ENCODE results near the gene RAB11FIP3.
A peak's percentile ranks its signal among the peaks of the same experiment; 100 is the strongest.

RAB11FIP3 gene

DNA sequence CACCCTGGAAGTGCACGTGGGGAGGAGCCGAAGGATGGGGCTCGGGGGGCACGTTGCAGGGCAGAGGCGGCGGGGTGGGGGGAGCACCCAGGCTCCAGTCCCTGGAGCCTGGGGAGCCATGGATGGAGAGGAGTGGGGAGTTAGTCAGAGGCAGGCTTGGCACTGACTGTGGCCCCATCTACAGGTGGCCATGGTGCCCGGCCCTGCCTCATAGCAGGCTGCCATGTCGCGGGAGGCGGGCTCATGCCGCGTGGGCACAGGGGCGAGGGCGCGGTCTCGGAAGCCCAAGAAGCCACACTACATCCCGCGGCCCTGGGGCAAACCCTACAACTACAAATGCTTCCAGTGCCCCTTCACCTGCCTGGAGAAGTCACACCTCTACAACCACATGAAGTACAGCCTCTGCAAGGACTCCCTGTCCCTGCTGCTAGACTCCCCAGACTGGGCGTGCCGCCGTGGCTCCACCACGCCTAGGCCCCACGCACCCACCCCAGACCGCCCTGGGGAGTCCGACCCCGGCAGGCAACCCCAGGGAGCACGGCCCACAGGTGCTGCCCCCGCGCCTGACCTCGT, 137.7 kb downstream of the RAB11FIP3 start:
- Mint-ChIP-seq H3K9me3 (no peaks in the 10 kb centered on the region), H3K27me3 (ENCODE audit: low read depth) (peaks cover 15% of the 10 kb centered on the region), H3K4me3 (no peak overlapping the region), H3K27ac (no peak overlapping the region), H3K4me1 (ENCODE audit: low read depth) (peaks cover 2% of the 10 kb centered on the region), H3K36me3 (ENCODE audit: low read depth) (no peaks in the 10 kb centered on the region)

DNA sequence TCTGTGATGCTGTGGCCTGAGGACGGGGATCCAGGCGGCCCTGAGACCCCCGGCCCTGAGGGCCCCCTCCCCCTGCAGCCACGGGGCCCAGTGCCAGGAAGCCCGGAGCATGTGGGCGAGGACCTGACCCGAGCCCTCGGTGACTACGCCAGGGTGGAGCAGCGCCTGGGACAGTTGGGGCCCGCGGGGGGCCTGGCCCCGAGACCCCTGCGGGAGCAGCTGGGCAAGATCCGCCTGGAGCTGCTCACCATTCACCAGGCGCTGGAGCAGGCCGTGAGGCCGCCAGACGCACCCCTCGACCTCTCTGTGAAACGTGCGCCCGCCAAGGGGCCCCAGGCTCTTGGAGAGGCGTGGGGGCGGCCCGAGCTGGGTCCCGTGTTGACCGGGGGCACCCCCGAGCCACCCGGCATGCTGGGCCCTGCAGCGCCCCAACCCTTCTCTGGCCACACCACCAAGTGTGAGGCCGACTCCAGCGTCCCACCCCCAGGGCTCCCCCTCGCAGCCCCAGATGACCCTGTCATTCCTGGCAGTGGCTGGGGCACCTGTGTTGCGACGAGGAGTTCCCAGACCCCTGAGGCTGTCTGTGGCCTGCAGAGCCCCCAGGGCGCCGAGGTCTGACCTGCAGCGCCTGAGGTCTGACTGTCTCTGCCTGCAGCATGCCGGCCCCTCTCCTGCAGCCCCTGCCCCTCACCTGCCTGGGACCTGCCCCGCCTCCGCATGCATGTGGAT, 139.4 kb downstream of the RAB11FIP3 start:
- no peak overlapping the region for H3K27ac Mint-ChIP-seq
- no peaks in the 10 kb centered on the region for H3K36me3 Mint-ChIP-seq (ENCODE audit: low read depth)
- H3K27me3 Mint-ChIP-seq (ENCODE audit: low read depth) = peaks cover 11% of the 10 kb centered on the region
- no peak overlapping the region for H3K4me3 Mint-ChIP-seq
- no peaks in the 10 kb centered on the region for H3K9me3 Mint-ChIP-seq
- H3K4me1 Mint-ChIP-seq (ENCODE audit: low read depth) = peaks cover 6% of the 10 kb centered on the region

DNA sequence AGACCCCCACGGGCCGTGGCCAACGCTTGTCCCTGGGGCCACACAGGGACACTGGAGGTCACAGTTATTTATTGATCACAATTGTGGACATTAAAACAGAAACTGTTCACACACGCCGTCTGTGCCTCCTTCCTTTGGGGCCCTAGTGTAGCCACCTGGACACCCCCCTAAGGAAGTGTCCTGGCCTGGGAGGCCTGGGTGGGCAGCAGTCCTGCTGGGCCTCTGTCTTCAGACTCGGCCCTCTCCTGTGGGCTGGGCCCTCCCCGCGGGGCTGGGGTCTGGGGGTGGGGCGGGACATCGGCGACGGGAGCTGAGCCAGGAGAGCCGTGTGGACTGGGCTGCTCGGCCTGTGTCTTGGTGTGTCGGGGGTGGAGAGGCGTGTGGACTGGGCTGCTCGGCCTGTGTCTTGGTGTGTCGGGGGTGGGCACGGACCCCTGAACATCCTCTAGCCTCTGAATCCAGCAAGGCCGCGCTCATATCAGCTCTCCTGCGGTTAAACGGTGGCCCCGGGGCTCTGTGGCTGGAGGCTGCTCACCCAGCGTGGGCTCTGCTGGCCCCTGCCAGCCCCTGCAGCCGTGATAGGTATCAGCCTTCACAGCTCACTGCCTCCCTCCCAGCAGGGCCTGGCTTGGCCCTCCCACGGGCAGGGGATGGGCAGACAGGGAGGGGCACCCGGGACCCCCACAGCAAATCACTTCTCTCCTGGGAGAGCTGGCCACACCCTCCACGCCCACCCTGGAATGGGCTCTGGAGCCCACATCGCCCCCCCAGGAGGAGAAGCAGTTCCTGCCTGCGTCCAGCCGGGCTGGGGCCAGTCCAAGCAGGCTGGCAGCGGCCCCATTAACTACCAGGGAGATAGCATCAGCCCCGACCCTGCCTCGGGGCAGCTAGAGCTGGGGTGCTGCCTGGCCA, 140.2 kb downstream of the RAB11FIP3 start:
- no peak overlapping the region for H3K27ac Mint-ChIP-seq
- no peaks in the 10 kb centered on the region for H3K9me3 Mint-ChIP-seq
- peaks cover 7% of the 10 kb centered on the region for H3K4me1 Mint-ChIP-seq (ENCODE audit: low read depth)
- H3K27me3 Mint-ChIP-seq (ENCODE audit: low read depth) = peaks cover 11% of the 10 kb centered on the region
- H3K4me3 Mint-ChIP-seq = no peak overlapping the region
- no peaks in the 10 kb centered on the region for H3K36me3 Mint-ChIP-seq (ENCODE audit: low read depth)

DNA sequence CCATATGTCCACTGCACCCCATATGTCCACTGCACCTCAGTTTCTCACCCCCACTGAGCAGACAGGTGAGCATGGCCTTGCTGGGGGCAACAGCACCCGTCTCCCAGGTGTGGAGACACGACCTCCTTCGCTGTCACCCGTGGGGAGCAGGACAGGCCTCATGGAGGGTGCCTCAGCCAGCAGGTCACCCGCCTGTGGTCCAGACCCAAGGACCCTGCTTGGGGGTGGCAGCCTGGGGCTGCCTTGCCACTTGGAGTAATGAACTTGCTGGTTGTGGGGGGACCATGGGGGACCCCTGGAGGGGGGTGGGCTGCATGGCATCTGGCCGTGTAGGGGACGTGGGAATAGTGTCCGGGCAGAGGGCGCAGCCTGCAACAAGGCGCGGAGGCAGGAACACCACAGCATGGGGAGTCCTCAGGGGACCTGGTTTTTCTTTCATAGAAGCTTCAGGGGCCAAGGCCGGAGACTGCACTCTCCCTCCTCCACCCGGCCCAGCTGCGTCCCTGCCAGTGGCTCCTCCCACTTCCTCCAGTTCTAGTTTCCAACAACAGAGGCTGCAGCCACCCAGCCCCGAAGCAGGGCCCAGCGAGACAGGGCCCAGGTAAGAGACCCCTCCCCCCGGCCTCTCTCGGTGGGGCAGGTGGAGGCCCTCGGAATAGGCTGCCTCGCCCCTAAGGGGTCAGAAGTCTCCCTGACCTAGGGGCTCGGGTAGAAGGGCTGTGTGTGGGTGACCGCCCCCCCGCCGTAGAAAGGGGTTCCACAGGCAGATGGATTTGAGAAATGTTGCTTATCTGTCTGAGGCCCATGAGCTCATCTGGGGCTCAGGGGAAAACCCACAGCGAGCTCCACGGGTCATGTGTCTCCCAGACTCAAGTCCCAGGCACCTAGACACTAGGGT, 141.3 kb downstream of the RAB11FIP3 start, which contains the start of gene NHLRC4:
TSS of gene NHLRC4 (plus strand) at position 531 of the 898 bp plus-strand sequence. CDS start 1,043 bp downstream, outside the sequence.
- H3K4me1 Mint-ChIP-seq (ENCODE audit: low read depth) = peaks cover 18% of the 10 kb centered on the region
- peaks cover 8% of the 10 kb centered on the region for H3K27me3 Mint-ChIP-seq (ENCODE audit: low read depth)
- H3K36me3 Mint-ChIP-seq (ENCODE audit: low read depth) = no peaks in the 10 kb centered on the region
- peak within 1 kb of the TSS; percentile 57 for H3K4me3 Mint-ChIP-seq
- no peaks in the 10 kb centered on the region for H3K9me3 Mint-ChIP-seq
- H3K27ac Mint-ChIP-seq = peak within 1 kb of the TSS; percentile 72

DNA sequence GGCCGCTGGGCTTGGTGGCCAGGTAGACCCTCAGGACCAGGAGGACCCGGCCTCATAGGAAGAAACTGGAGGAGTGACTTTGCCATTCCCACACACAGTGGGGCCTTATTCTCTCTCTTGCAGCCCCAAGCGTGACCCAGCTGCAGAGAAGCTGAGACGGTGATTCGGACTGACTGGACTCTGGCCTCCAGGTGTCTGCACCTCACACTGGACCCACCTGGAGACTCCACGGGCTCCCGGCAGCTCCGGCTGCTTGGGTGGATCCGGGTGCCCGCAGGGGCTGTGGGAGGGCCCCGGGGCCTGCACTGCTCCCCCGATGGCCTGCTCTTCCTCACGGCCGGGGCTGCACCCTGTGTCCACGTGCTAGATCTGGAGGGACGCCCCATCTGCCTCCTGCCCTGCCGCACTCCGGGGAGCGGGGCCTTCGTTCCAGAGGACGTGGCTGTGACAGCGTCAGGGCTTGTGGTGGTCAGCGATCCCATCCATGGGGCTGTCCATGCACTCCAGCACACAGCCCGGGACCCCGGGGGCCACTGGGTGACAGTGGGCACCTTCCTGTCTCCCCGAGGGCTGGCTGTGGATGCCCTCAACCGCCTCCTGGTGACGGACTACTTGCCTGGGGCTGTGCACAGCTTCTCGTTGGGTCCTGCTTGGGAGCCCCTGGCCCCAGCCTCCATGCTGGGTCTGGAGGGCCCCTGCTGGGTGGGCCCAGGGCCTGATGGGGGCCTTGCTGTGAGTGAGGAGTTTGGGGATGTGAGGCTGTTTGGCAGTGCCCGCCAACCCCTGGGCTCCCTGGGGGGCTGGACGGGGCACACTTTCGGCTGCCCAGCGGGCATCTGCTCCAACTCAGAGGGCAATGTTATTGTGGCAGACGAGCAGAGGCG, 142.2 kb downstream of the RAB11FIP3 start:
- Mint-ChIP-seq H3K27me3 (ENCODE audit: low read depth) (peaks cover 2% of the 10 kb centered on the region), H3K9me3 (no peaks in the 10 kb centered on the region), H3K27ac (peak overlapping the region; percentile 72), H3K4me3 (peak overlapping the region; percentile 57), H3K4me1 (ENCODE audit: low read depth) (peaks cover 21% of the 10 kb centered on the region), H3K36me3 (ENCODE audit: low read depth) (no peaks in the 10 kb centered on the region)

DNA sequence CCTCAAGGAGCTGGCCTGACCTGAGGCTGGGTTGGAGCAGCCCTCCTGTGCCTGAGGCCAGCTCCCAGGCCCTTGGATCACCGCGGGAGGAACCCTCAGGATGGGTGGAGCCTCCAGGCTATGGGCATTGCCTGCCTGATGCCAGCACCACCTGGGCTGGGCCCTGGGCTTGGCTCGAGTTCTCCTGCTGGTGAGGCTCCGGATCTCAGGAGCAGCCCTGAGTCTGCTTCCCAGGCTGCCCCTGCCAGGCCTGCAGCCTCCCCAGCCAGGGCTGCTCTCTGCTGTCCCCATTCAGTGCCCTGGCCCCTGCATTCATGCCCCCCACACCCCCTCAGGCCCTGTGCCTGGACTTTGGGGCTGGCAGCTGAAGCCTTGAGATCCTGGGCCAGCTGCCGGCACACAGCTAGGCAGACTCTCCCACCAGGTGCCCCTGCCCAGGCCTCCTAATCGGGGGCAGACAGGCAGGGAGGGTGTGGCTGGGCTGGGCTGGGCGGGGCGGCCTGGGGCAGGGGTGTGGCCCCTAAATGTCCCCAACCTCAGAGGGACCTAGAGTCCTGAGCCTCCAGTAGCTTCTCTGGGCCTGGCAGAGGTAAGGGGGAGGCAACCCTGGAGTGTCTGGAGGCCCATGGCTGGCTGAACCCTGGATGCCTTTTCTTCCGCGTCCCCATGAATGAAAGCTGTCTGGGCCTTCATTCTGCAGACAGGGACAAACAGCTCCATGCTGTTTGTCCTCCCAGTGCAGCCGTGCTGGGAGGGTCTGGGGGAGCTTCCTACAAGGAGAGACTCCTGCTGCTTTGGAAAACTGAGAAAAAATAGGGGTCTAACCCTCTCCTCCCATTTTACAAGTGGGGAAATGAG, 143.2 kb downstream of the RAB11FIP3 start:
- Mint-ChIP-seq H3K27me3 (ENCODE audit: low read depth) (no peaks in the 10 kb centered on the region), H3K27ac (peak overlapping the region; percentile 86), H3K36me3 (ENCODE audit: low read depth) (no peaks in the 10 kb centered on the region), H3K4me3 (peak overlapping the region; percentile 82), H3K4me1 (ENCODE audit: low read depth) (peaks cover 21% of the 10 kb centered on the region), H3K9me3 (no peaks in the 10 kb centered on the region)

DNA sequence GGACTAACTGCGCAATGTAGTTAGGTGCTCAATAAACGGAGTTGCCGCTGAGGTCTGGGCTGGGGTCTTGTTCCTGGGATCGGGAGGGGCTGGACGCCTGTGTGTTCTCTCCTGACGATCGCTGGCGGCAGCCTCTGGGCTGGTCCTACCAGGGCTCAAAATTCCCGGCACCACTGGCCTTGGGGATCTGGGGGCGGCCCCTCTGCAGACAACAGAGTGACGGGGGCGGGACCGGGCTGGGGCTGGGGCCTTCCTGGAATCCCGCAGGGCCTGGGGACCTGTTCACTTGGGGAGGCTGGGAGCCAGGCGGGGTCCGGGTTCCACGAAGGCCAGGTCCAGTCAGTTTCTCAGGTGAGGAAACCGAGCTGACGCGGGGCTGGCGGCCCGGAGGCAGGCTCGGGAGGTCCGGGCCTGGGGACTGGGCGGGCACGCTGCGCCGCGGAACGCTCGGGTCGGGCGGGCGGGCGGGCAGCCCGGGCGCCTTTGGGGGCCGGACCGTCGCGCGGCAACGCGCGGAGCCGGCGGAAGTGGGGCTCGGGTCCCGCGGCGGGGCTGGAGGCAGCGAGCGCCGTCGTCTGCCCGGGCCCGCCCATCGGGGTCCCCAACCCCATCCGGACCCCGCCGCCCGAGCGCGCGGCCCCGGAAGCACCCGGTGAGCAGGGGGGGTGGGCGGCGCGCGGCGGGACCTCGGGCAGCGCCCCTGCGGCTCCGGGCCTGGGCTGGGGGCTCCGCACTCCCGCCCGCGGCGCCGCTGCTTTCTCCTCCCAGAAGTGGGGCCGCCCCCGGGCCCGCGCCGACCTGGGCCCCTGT, 144.2 kb downstream of the RAB11FIP3 start, which contains the start of gene PIGQ:
TSS of gene PIGQ (plus strand) at position 524 of the 810 bp plus-strand sequence. CDS start 4,107 bp downstream, outside the sequence.
- Mint-ChIP-seq H3K27me3 (ENCODE audit: low read depth) (no peaks in the 10 kb centered on the region), H3K4me1 (ENCODE audit: low read depth) (peaks cover 21% of the 10 kb centered on the region), H3K27ac (peak within 1 kb of the TSS; percentile 86), H3K4me3 (peak within 1 kb of the TSS; percentile 82), H3K36me3 (ENCODE audit: low read depth) (no peaks in the 10 kb centered on the region), H3K9me3 (no peaks in the 10 kb centered on the region)

Measured in T-helper 1 cell treated with Interleukin-12 subunit alpha and Interleukin-12 subunit beta and Interleukin-4 antibody, amounts not matched to agents 30 μg/mL and 1 μg/mL, for 36 hours (primary cell).